RWPE2 (cell line): Measurements from ENCODE around the gene PRKD2.
"Not testable (repeated sequence)": the region's sequence is repeated elsewhere in the genome, so short reads cannot be mapped to it uniquely, and the experiment has no call there.

ENCODE experiments used
- ATAC-seq: fragments of 200-7000 bp; cut with Tn5 transposase; 3 replicates; pipeline ENCODE4 v1.9.1; 2021; ENCODE audit warnings: low read depth
- DNase-seq: peaks from one replicate; pipeline ENCODE4 v3.0.0-alpha.2; 2020; ENCODE audit warnings: low spot score
- H3K27ac ChIP-seq: fragments of 450-650 bp; 2 replicates; pipeline ENCODE4 v1.5.1; 2017; ENCODE audit warnings: mild to moderate bottlenecking; ENCODE audit not compliant: poor library complexity, severe bottlenecking
- H3K27me3 ChIP-seq: fragments of 250-450 bp; sonication (Bioruptor Pico); 2 replicates; pipeline ENCODE4 v1.5.1; 2021; ENCODE audit warnings: mild to moderate bottlenecking, moderate library complexity; ENCODE audit not compliant: insufficient read depth, poor library complexity, severe bottlenecking
- H3K36me3 ChIP-seq: fragments of 250-450 bp; sonication (Bioruptor Pico); 2 replicates; pipeline ENCODE4 v1.5.1; 2020; ENCODE audit warnings: low read depth, mild to moderate bottlenecking, moderate library complexity
- H3K4me1 ChIP-seq: fragments of 250-450 bp; sonication (Bioruptor Pico); 2 replicates; pipeline ENCODE4 v1.5.1; 2021; ENCODE audit warnings: mild to moderate bottlenecking, moderate library complexity; ENCODE audit not compliant: insufficient read depth, poor library complexity, severe bottlenecking
- H3K4me3 ChIP-seq: fragments of 250-450 bp; sonication (Bioruptor Pico); 2 replicates; pipeline ENCODE4 v1.5.1; 2021; ENCODE audit warnings: mild to moderate bottlenecking, moderate library complexity; ENCODE audit not compliant: severe bottlenecking
- H3K9me3 ChIP-seq: fragments of 250-450 bp; sonication (Bioruptor Pico); 2 replicates; pipeline ENCODE4 v1.5.1; 2021; ENCODE audit warnings: mild to moderate bottlenecking, moderate library complexity; ENCODE audit not compliant: severe bottlenecking
- CTCF ChIP-seq: fragments of 450-650 bp; IDR thresholded peaks from one replicate; pipeline ENCODE4 v1.5.1; 2017; ENCODE audit warnings: mild to moderate bottlenecking, moderate library complexity; ENCODE audit not compliant: poor library complexity, severe bottlenecking

The PRKD2 gene

GRCh38 chr19:46715975-46716671 is 791 bp downstream of the PRKD2 start:
- TF ChIP-seq CTCF: peak; percentile 18
- peaks cover 24% of the 10 kb centered on the region for H3K36me3 ChIP-seq
- ATAC-seq: peak; percentile 13; the same call in 1 of the 3 replicates
- H3K9me3 ChIP-seq: no peaks in the 10 kb centered on the region
- peak; percentile 73 for DNase-seq
- H3K27me3 ChIP-seq: no peaks in the 10 kb centered on the region
- peak overlapping the region; percentile 52 for H3K4me3 ChIP-seq
- peaks cover 10% of the 10 kb centered on the region for H3K4me1 ChIP-seq
- peak overlapping the region; percentile 72 for H3K27ac ChIP-seq

GRCh38 chr19:46715620-46715974 is 1.3 kb downstream of the PRKD2 start:
- DNase-seq (no peak), ATAC-seq (no peak)
- peaks cover 10% of the 10 kb centered on the region for H3K4me1 ChIP-seq
- TF ChIP-seq CTCF: no peak
- peaks cover 23% of the 10 kb centered on the region for H3K36me3 ChIP-seq
- peak overlapping the region; percentile 52 for H3K4me3 ChIP-seq
- H3K27ac ChIP-seq: peak overlapping the region; percentile 72
- H3K9me3 ChIP-seq: no peaks in the 10 kb centered on the region
- no peaks in the 10 kb centered on the region for H3K27me3 ChIP-seq

DNA sequence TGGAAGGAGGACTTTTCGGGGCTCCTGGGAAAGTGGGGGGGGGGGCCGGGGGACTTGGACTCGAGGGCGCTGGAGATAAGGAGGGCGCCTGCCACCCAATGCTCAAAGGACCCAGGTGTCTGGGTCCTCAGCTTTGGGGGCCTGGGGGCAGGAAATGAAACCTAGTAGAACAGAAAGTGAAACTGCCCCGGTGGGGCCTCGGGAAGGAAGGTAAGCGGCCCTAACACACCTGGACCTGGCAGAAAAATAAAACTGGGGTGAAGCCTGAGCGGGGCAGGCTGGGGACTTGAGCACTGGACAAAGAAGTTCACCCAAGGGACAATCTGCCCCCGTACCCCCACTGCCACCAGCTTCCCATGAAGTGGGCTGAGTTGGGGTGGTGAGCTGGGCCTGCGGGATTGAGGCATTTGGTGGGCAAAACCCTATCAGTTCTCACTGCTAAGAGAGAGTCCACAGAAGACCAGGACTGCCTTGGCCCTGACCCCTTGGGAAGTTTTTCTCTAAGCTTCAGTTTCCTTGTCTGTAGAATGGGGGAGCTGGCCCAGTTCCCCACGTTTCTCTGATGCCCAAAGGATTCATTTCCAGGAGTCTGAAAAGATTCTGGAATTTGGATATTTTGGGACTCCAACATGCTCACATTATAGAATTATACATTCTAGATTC is 2.3 kb downstream of the PRKD2 start:
- H3K27ac ChIP-seq: peak overlapping the region; percentile 72
- no peaks in the 10 kb centered on the region for H3K27me3 ChIP-seq
- no peaks in the 10 kb centered on the region for H3K9me3 ChIP-seq
- no peak for TF ChIP-seq CTCF
- ATAC-seq: peak; percentile 17; the same call in 1 of the 3 replicates
- H3K4me1 ChIP-seq: peaks cover 10% of the 10 kb centered on the region
- H3K4me3 ChIP-seq: peak overlapping the region; percentile 52
- peaks cover 25% of the 10 kb centered on the region for H3K36me3 ChIP-seq
- no peak for DNase-seq

GRCh38 chr19:46713781-46714443 is 3.0 kb downstream of the PRKD2 start:
- ATAC-seq: peak; percentile 70
- H3K27me3 ChIP-seq: no peaks in the 10 kb centered on the region
- H3K4me1 ChIP-seq: peaks cover 10% of the 10 kb centered on the region
- peaks cover 27% of the 10 kb centered on the region for H3K36me3 ChIP-seq
- peak; percentile 96 for DNase-seq
- TF ChIP-seq CTCF: no peak
- peak overlapping the region; percentile 72 for H3K27ac ChIP-seq
- H3K9me3 ChIP-seq: no peaks in the 10 kb centered on the region
- H3K4me3 ChIP-seq: peak overlapping the region; percentile 52

GRCh38 chr19:46712768-46713338 is 4.1 kb downstream of the PRKD2 start:
- not testable (repeated sequence) for H3K9me3 ChIP-seq, H3K4me3 ChIP-seq, H3K27me3 ChIP-seq, ATAC-seq, H3K4me1 ChIP-seq, DNase-seq
- Histone ChIP-seq H3K36me3 (peaks cover 27% of the 10 kb centered on the region), H3K27ac (peak overlapping the region; percentile 72)
